Peyer's patch (tissue), 4 donors: ENCODE results near the gene CHST8. TPM values are rescaled to one million over a fixed set of nuclear protein-coding genes. Genes with fewer than 3 reads are reported as not detected.

ENCODE experiments used
- DNase-seq, 3 donors: peaks; one replicate each; pipeline ENCODE4 v3.0.0-alpha.2; 2017 to 2019
- H3K27ac ChIP-seq, 4 donors: fragments of 200-600 bp; sonication (generic); one replicate each; pipeline ENCODE4 v1.5.1; 2016 to 2019
- H3K27me3 ChIP-seq, 2 donors: fragments of 200-600 bp; sonication (generic); one replicate each; pipeline ENCODE4 v1.5.1; 2019
- H3K36me3 ChIP-seq, 3 donors: fragments of 200-600 bp; sonication (generic); one replicate each; pipeline ENCODE4 v1.5.1; 2016 to 2019
- H3K4me1 ChIP-seq, 4 donors: fragments of 200-600 bp; sonication (generic); one replicate each; pipeline ENCODE4 v1.5.1; 2016 to 2019
- H3K4me3 ChIP-seq, 4 donors: fragments of 200-600 bp; sonication (generic); 1 replicate in 3 of 4; 2 replicates in 1 of 4; pipeline ENCODE4 v1.5.1; 2016 to 2019; ENCODE audit warnings: mild to moderate bottlenecking in 1 of 4
- H3K9me3 ChIP-seq, 4 donors: fragments of 200-600 bp; sonication (generic); one replicate each; pipeline ENCODE4 v1.5.1; 2016 to 2019; ENCODE audit warnings: mild to moderate bottlenecking in 1 of 4
- POLR2A ChIP-seq, 2 donors: fragments of 450-650 bp; IDR thresholded peaks; one replicate each; pipeline ENCODE4 v1.5.1; 2017; ENCODE audit warnings: antibody characterized with exemption in 2 of 2, mild to moderate bottlenecking in 2 of 2, moderate library complexity in 2 of 2
- total RNA-seq, 4 donors: library from RNA; depleted of rRNA; stranded (reverse); fragments of >200 nt; gene quantifications; one replicate each; pipeline ENCODE4 v1.1.0, GENCODE V29; 2016
- TF ChIP-seq, protein P1 (sequence below), 6 experiments: fragments of 450-650 bp in 4 of 6; fragments of 200-600 bp in 2 of 6; sonication (generic) in 1 of 6; IDR thresholded peaks; one replicate each; pipeline ENCODE4 v1.5.1; 2017 to 2019; ENCODE audit warnings: antibody characterized with exemption in 6 of 6, mild to moderate bottlenecking in 3 of 6, moderate library complexity in 1 of 6

Gene CHST8
- total RNA-seq, 4 donors from 2014 or later: 0.54 to 1.8 TPM; not detected in 2

DNA sequence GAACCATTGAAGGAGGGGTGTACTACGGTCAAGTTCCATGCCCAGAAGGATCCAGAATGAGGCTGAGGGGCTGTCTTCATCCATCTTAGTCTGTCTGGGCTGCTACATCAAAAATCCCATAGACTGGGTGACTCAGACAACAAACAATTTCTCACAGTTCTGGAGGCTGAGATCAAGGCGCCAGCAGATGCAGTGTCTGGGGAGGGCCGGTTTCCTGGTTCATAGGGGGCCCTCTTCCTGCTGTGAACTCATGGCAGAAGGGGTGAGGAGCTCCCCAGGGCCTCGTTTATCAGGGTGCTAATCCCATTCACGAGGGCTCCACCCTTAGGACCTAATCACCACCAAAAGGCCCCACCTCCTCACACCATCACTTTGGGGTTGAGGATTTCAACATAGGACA lies 160.2 kb downstream of the CHST8 start:
- no peaks in the 10 kb centered on the region for H3K9me3 ChIP-seq
- no peak for TF ChIP-seq POLR2A (IDR thresholded peaks at IDR 0.05)
- TF ChIP-seq, protein P1, sequence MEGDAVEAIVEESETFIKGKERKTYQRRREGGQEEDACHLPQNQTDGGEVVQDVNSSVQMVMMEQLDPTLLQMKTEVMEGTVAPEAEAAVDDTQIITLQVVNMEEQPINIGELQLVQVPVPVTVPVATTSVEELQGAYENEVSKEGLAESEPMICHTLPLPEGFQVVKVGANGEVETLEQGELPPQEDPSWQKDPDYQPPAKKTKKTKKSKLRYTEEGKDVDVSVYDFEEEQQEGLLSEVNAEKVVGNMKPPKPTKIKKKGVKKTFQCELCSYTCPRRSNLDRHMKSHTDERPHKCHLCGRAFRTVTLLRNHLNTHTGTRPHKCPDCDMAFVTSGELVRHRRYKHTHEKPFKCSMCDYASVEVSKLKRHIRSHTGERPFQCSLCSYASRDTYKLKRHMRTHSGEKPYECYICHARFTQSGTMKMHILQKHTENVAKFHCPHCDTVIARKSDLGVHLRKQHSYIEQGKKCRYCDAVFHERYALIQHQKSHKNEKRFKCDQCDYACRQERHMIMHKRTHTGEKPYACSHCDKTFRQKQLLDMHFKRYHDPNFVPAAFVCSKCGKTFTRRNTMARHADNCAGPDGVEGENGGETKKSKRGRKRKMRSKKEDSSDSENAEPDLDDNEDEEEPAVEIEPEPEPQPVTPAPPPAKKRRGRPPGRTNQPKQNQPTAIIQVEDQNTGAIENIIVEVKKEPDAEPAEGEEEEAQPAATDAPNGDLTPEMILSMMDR (IDR thresholded peaks at IDR 0.05): no peak
- DNase-seq: no peak
- H3K36me3 ChIP-seq: no peaks in the 10 kb centered on the region
- H3K27ac ChIP-seq: no peak overlapping the region
- H3K4me3 ChIP-seq: no peak overlapping the region
- H3K27me3 ChIP-seq: peaks cover 0 to 6% of the 10 kb centered on the region in 2 donors
- H3K4me1 ChIP-seq: no peaks in the 10 kb centered on the region

DNA sequence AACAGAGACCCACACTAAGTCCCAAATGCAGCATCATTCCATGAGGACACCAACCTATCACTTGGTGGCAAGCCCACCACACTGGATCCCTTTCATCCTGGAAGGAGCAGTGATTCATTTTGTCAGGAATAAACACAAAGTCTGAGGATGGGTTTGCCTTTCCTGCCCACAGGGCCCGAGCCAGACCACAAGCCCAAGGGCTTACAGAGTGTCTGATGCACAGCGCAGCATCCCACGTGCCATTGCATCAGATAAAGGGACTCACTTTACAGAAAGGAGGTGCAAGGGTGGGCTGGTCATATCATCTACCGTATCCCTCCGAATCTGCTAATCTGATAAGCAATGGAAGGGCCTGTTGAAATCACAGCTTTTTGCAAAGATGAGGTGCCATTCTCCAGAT lies 162.7 kb downstream of the CHST8 start:
- Histone ChIP-seq H3K9me3 (no peaks in the 10 kb centered on the region), H3K27ac (no peak overlapping the region), H3K36me3 (no peaks in the 10 kb centered on the region), H3K27me3 (no peaks in the 10 kb centered on the region), H3K4me1 (no peaks in the 10 kb centered on the region), H3K4me3 (no peak overlapping the region)
- no peak for DNase-seq
- no peak for TF ChIP-seq POLR2A (IDR thresholded peaks at IDR 0.05)
- TF ChIP-seq, protein P1 (IDR thresholded peaks at IDR 0.05): no peak

DNA sequence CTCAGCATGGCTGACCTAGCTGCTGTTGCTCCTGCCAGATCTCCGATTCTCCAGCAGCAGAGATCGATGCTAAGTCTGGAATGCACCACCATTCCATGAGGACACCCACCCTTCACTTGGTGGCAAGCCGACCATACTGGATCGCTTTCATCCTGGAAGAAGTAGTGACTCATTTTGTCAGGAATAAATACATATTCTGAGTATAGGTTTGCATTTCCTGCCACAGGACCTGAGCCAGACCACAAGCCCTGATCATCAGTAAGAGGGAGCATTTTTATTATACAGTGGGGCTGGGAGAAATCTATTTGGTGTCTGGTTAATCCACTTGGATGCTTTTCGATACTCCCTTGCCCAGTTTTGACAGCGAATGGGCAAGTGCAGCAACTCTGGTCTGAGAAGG lies 164.0 kb downstream of the CHST8 start:
- H3K4me3 ChIP-seq: no peak overlapping the region
- no peaks in the 10 kb centered on the region for H3K9me3 ChIP-seq
- no peak for DNase-seq
- H3K36me3 ChIP-seq: no peaks in the 10 kb centered on the region
- no peak overlapping the region for H3K27ac ChIP-seq
- no peak for TF ChIP-seq POLR2A (IDR thresholded peaks at IDR 0.05)
- TF ChIP-seq, protein P1 (IDR thresholded peaks at IDR 0.05): no peak
- no peaks in the 10 kb centered on the region for H3K27me3 ChIP-seq
- H3K4me1 ChIP-seq: no peaks in the 10 kb centered on the region

DNA sequence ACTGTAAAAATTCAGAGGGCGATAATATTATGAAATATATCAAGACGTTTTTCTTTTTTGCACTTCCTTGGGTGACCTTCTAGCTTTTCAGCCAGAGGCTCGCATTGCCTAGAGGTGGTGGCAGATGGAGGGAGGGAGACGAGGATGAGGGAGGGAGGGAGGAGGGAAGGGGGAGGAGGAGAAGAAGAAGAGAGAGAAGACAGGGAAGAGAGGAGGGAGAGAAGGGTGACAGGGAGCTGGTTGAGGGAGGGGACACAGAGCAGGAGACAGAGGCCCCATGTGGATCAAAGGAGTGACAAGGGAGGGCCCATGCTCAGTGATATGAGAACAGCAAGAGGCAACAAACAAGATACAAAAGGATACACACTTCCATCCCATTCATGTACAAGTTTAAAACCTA lies 166.9 kb downstream of the CHST8 start:
- Histone ChIP-seq H3K9me3 (no peaks in the 10 kb centered on the region), H3K4me3 (no peak overlapping the region), H3K27ac (no peak overlapping the region), H3K36me3 (no peaks in the 10 kb centered on the region), H3K4me1 (no peaks in the 10 kb centered on the region), H3K27me3 (no peaks in the 10 kb centered on the region)
- TF ChIP-seq, protein P1 (IDR thresholded peaks at IDR 0.05): no peak
- no peak for TF ChIP-seq POLR2A (IDR thresholded peaks at IDR 0.05)
- no peak for DNase-seq

DNA sequence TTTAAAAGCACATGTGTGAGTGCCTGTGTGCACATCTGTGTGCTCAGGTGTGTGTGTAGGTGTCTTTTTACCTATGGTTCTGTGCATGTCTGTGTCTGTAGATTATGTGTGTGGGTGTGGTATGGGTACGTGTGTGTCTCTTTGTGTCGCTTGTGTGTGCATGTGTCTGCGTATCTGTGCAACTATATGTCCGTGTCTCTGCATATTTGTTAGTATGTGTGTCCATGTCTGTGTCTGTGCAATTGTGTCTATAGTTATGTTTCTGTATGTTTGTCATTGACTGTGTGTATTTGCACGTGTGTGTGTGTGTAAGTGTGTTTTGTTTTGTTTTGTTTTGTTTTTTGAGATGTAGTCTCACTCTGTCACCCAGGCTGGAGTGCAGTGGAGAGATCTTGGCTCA lies 167.6 kb downstream of the CHST8 start:
- H3K9me3 ChIP-seq: no peaks in the 10 kb centered on the region
- H3K36me3 ChIP-seq: no peaks in the 10 kb centered on the region
- H3K4me3 ChIP-seq: no peak overlapping the region
- DNase-seq: no peak
- H3K4me1 ChIP-seq: peaks cover 0 to under 1% (median 0%) of the 10 kb centered on the region in 4 donors
- no peaks in the 10 kb centered on the region for H3K27me3 ChIP-seq
- no peak overlapping the region for H3K27ac ChIP-seq
- no peak for TF ChIP-seq POLR2A (IDR thresholded peaks at IDR 0.05)
- TF ChIP-seq, protein P1 (IDR thresholded peaks at IDR 0.05): no peak
